Dedifferentiated amniotic fluid mesenchymal stem cell (primary cell): ENCODE results near the gene B3GALT4.
A peak's percentile ranks its signal among the peaks of the same experiment; 100 is the strongest.

Experiments used
- DNase-seq: peaks from one replicate; pipeline ENCODE4 v3.0.0-alpha.2; 2016; ENCODE audit errors: extremely low spot score

Gene B3GALT4

DNA sequence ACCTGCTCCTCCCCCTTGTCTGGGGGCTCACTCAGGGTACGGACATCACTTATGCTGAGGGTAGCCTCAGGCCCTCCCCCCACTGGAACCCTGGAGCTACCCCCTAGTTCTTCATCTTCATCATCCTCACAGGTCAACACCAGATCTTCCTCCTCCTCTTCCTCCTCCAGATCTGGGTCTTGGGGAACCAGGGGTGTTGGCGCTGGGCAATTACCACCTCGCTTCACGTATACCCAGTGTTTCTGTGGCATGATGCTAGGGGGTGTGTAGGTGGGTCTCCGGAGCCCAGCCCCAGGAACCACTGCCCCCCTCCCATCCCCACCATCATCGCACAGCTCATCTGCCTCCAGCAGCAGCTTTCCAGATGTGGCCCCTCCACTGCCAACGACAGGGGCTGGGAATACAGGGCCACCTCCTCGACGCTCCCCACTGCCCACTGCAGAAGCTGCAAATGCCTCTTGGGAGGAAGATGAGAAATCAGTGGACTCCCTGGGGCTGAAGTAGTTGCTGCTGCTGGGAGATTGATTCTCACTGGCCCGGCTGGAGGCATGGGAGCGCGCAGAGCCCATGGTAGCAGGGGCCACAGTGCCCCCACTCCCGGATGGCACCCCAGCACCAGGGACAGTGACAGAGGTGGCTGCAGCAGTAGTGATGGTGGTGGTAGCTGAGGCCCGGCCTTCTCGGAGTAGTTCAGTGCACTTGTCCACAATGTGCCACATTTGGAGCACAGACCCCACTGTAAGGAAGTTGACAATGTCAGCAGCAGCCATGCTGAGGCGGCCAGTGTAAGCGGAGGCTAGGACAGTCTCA lies 39.1 kb downstream of the B3GALT4 start:
- no peak for DNase-seq

GRCh38 chr6:33316603-33317418 lies 39.9 kb downstream of the B3GALT4 start:
- DNase-seq = no peak

DNA sequence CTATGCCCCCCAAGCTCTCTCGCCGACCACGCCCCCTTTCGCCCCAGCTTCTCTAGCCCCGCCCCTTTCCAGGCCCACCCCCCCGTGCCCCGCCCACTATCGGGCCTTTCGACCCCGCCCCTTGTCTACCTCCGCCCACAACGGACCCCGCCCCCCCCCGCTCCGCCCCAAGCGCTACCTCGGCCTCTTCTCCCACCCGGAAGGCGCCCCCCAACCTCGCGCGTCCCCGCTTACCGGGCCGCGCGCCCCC lies 40.4 kb downstream of the B3GALT4 start:
- no peak for DNase-seq

DNA sequence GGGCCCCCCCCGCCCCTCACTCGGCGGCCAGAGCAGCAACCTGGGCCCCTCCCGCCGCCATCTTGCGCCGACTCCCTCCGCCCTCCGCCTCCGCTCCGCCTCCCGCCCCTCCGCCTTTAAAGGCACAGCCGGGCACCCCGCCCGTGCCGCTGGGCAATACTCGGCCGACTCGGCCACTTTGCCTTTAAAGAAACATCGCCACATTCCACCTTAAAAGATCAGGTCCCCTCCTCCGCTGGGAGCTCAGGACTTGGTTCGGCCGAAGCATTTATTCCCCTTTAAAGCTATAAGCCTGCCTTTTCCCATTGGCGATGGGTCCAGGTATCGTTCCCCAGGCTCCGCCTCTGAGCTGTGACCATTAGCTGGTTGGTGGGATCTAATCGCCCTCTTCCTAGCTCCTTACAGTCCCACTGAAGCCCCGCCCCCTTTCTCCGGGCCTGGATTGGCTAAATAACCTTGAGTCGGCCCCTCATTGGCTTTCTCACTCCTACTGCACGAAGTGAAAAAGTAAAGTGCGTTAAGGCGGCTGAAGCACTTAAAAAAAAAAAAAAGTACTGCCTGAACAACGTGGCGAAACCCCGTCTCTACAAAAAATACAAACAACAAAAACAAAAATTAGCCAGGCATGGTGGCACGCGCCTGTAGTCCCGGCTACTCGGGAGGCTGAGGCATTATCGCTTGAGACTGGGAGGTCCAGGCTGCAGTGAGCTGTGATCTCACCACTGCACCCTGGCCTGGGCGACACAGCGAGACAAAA lies 40.9 kb downstream of the B3GALT4 start, which contains the start of gene ZBTB22:
Gene ZBTB22, minus strand, starts transcription at position 76 of the 757 bp plus-strand sequence. CDS start 828 bp downstream, outside the sequence.
- peak; percentile 99 for DNase-seq

DNA sequence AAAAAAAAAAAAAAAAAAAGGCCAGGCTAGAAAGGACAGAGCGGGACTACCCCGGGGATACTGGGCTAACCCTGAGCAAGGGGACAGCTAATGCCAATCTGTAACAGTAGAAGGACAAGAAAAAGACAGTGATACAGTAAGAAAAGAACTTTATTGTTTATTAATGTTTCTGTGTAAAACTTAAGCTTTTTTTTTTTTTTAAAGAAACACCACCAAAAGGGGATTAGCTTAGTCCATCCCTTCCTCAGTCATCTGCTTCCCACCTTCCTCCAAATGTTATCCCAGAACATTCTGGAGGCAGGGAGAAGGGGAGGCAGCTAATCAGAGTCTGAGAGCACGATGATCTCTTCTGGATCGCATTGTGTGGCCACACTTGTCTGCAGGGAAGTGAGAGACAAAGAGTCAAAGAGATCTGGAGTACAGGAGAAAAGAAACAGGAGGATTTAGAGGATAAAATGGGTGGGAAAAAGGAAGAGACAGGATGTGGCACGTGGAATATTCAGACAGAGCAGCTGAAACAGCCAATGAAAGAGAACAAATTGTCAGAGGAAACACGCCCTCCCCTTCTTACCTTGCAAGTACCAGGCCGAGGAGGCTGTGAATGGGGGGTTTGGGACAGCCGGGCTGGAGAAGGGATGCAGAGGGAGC lies 41.6 kb downstream of the B3GALT4 start:
- no peak for DNase-seq

DNA sequence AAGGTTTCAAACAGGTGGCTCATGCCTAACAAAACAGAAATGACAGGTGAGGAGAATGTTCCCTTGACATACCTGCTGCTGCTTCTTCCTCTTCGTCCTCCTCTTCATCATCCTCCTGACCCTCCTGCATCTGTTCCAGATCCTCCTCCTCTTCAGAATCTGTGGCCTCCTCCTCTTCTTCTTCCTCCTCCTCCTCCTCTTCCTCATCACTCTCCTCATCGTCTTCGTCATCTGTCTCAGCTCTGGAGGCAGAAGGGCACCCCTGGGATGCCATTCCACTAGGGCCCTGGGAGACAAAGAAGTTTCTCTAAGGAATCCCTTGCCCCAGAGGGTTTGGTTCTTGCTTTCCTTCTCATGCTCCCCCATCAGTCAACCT lies 43.0 kb downstream of the B3GALT4 start:
- no peak for DNase-seq

DNA sequence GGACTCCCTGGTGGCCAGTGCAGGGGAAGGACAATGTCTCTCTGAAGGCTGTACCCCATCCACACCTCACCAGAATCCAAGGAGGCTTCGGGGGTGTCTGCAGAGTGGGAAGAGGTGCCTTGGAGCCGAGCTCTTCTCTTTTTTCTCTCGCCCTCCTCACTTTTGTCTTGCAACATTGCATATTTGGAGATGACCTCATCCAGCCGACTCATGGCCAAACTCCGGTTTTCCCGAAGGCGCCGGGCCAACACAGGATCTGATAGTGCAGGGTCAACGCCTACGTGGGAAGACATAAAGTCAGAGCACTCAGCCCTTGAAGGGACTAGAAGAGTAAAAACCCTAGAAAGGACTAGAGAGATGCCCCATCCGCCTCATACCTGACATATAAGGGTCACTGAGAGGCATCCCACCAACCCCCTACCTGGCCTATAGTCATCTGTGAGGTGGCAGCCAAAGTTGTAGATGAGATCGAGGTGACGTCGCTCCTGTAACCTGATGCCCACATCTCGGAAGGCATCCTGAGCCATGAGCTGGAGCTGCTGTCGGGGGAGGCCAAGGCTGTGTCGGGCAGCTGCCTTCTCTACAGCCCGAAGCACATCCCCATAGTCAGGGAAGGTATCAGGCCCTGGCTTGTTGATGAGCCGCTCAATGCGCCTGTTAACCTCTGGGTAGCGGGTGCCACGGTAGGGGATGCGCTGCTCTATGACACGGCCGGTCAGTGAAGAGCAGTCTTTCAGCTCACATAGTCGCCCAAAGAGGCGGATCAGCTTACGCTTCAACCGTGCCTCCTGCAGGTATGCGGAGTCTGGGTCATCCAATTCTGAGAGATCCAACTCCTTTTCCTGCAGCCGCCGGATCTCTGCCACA lies 43.6 kb downstream of the B3GALT4 start:
- peak; percentile 69 for DNase-seq

GRCh38 chr6:33321227-33321626 lies 44.3 kb downstream of the B3GALT4 start:
- DNase-seq = no peak

- no peak for DNase-seq
These were observed 46.7 kb downstream of the B3GALT4 start for GRCh38 chr6:33323623-33323948.

DNA sequence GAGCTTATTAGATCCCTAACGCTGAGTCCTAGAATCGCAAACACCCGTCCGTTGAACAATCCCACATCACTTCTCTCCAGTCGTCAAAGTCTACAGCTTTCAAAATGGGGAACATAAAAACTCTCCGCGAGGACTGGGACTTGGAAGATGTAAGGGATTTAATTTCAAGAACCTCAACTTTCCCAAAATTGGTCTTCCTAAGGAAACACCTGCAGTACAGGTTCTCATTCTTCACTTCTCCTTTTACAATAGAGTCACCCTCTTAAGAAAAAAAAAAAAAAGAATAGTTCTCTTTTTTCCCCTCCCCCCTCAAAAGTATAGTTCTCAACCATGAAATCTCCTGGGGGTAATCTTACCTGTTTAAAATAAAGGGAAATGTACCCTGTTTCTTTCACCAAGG lies 47.2 kb downstream of the B3GALT4 start:
- no peak for DNase-seq
